Right lobe of liver (tissue), 4 donors: ENCODE data around the gene PLA2G3.

Experiments used
- POLR2A ChIP-seq: fragments of 450-650 bp; IDR thresholded peaks from one replicate; pipeline ENCODE4 v1.6.1; 2017; ENCODE audit warnings: antibody characterized with exemption, mild to moderate bottlenecking
- TF ChIP-seq, protein P1 (sequence below), 4 donors: fragments of 200-600 bp in 3 of 4; fragments of 450-650 bp in 1 of 4; IDR thresholded peaks; one replicate each; pipeline versions ENCODE4 v1.5.1 to v1.8.0; 2016 to 2022; ENCODE audit warnings: antibody characterized with exemption in 4 of 4, mild to moderate bottlenecking in 2 of 4
- donor health status: DM: no; HTN: no; CAD: no.
- donor health status: DM: no; HTN: no; CAD: no.
- donor health status: DM: no; HTN: yes; CAD: no.

GRCh38 chr22:31087744-31088215, 52.5 kb downstream of the PLA2G3 start:
- TF ChIP-seq, protein P1, sequence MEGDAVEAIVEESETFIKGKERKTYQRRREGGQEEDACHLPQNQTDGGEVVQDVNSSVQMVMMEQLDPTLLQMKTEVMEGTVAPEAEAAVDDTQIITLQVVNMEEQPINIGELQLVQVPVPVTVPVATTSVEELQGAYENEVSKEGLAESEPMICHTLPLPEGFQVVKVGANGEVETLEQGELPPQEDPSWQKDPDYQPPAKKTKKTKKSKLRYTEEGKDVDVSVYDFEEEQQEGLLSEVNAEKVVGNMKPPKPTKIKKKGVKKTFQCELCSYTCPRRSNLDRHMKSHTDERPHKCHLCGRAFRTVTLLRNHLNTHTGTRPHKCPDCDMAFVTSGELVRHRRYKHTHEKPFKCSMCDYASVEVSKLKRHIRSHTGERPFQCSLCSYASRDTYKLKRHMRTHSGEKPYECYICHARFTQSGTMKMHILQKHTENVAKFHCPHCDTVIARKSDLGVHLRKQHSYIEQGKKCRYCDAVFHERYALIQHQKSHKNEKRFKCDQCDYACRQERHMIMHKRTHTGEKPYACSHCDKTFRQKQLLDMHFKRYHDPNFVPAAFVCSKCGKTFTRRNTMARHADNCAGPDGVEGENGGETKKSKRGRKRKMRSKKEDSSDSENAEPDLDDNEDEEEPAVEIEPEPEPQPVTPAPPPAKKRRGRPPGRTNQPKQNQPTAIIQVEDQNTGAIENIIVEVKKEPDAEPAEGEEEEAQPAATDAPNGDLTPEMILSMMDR (IDR thresholded peaks at IDR 0.05) = no peak
- TF ChIP-seq POLR2A = no peak
